Erythroblast (primary cell): Measurements from ENCODE around the gene ZBTB46.

Source experiments
- GATA1 ChIP-seq: IDR thresholded peaks from 2 replicates; pipeline ENCODE4 v1.6.1; 2011; ENCODE audit warnings: low read depth, mild to moderate bottlenecking, control low read depth, low read length, moderate library complexity
- POLR2A ChIP-seq: IDR thresholded peaks from 2 replicates; pipeline ENCODE4 v1.6.1; 2011; ENCODE audit warnings: mild to moderate bottlenecking, low read length

- TF ChIP-seq POLR2A (no peak), GATA1 (no peak)
These were observed 89.2 kb downstream of the ZBTB46 start for GRCh38 chr20:63741676-63742380.
